ENCODE data around the gene ECT2.

DNA sequence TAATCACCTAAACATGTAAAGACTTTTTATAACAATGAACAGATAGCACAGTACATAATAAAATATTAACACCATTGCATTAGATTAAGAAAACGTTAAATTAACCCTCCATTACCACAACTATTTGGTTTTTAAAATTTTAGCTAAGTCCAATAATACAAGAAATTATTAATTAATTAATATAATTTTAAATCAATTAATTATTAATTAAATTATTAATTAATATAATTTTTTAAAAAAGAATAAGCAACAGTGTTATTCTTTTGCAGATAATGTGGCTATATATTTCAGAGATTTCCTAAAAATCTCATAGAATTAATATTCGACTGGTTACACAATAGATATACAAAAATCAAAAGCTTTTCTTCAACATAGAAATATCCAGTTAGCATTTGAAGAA, 82.5 kb downstream of the ECT2 start:
- TF ChIP-seq, protein P1, sequence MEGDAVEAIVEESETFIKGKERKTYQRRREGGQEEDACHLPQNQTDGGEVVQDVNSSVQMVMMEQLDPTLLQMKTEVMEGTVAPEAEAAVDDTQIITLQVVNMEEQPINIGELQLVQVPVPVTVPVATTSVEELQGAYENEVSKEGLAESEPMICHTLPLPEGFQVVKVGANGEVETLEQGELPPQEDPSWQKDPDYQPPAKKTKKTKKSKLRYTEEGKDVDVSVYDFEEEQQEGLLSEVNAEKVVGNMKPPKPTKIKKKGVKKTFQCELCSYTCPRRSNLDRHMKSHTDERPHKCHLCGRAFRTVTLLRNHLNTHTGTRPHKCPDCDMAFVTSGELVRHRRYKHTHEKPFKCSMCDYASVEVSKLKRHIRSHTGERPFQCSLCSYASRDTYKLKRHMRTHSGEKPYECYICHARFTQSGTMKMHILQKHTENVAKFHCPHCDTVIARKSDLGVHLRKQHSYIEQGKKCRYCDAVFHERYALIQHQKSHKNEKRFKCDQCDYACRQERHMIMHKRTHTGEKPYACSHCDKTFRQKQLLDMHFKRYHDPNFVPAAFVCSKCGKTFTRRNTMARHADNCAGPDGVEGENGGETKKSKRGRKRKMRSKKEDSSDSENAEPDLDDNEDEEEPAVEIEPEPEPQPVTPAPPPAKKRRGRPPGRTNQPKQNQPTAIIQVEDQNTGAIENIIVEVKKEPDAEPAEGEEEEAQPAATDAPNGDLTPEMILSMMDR (optimal IDR thresholded peaks at IDR 0.05 in 1 of 3, IDR thresholded peaks at IDR 0.05 in 1 of 3, conservative IDR thresholded peaks at IDR 0.05 in 1 of 3; ENCODE audit: extremely low read depth in 1 of 3, insufficient read depth in 2 of 3, low read length in 3 of 3) = no peak
- TF ChIP-seq EZH2 (IDR thresholded peaks at IDR 0.05; ENCODE audit: low read length) = no peak

All from keratinocyte (primary cell).